WTC11 (cell line): ENCODE data around the gene TMTC2.

ENCODE experiments used
- AR ChIP-seq: fragments of 250-450 bp; sonication (Bioruptor Pico); IDR thresholded peaks from 2 replicates; pipeline ENCODE4 v1.9.0; 2021; ENCODE audit warnings: mild to moderate bottlenecking
- ATF6 ChIP-seq: sonication (generic); formaldehyde crosslinking; IDR thresholded peaks from 2 replicates; pipeline ENCODE4 v1.8.1; 2023; ENCODE audit warnings: mild to moderate bottlenecking, missing genetic modification reagents
- CTCF ChIP-seq: fragments of 200-600 bp; IDR thresholded peaks from 2 replicates; pipeline ENCODE4 v1.8.0; 2022; ENCODE audit warnings: antibody characterized with exemption
- ESRRA ChIP-seq: sonication (generic); formaldehyde crosslinking; IDR thresholded peaks from 2 replicates; pipeline ENCODE4 v1.8.1; 2022; ENCODE audit warnings: mild to moderate bottlenecking, missing genetic modification reagents, borderline replicate concordance
- FOXJ3 ChIP-seq: sonication (generic); formaldehyde crosslinking; IDR thresholded peaks from 2 replicates; pipeline ENCODE4 v1.9.0; 2021; ENCODE audit warnings: missing genetic modification reagents, mild to moderate bottlenecking, borderline replicate concordance
- FOXP1 ChIP-seq: sonication (generic); formaldehyde crosslinking; IDR thresholded peaks from 2 replicates; pipeline ENCODE4 v1.8.0; 2022; ENCODE audit warnings: missing genetic modification reagents, mild to moderate bottlenecking, moderate library complexity, borderline replicate concordance
- NFYB ChIP-seq: sonication (generic); formaldehyde crosslinking; conservative IDR thresholded peaks from 2 replicates; pipeline ENCODE4 v1.8.0; 2022; ENCODE audit warnings: low read depth, missing genetic modification reagents
- NR3C1 ChIP-seq: sonication (generic); formaldehyde crosslinking; conservative IDR thresholded peaks from 2 replicates; pipeline ENCODE4 v1.8.1; 2023; ENCODE audit warnings: low read depth, mild to moderate bottlenecking, missing genetic modification reagents
- PRDM15 ChIP-seq: sonication (generic); formaldehyde crosslinking; IDR thresholded peaks from 2 replicates; pipeline ENCODE4 v1.8.0; 2022; ENCODE audit warnings: missing genetic modification reagents
- SMAD4 ChIP-seq: sonication (generic); formaldehyde crosslinking; IDR thresholded peaks from 2 replicates; pipeline ENCODE4 v1.8.0; 2022; ENCODE audit warnings: mild to moderate bottlenecking, missing genetic modification reagents
- SP1 ChIP-seq: sonication (generic); formaldehyde crosslinking; conservative IDR thresholded peaks from 2 replicates; pipeline ENCODE4 v1.8.1; 2022; ENCODE audit warnings: missing genetic modification reagents
- TEAD1 ChIP-seq: sonication (generic); formaldehyde crosslinking; IDR thresholded peaks from 2 replicates; pipeline ENCODE4 v1.8.0; 2022; ENCODE audit warnings: mild to moderate bottlenecking, missing genetic modification reagents
- USF1 ChIP-seq: sonication (generic); formaldehyde crosslinking; IDR thresholded peaks from 2 replicates; pipeline ENCODE4 v1.8.0; 2022; ENCODE audit warnings: mild to moderate bottlenecking, missing genetic modification reagents
- ZNF281 ChIP-seq: sonication (generic); formaldehyde crosslinking; IDR thresholded peaks from 2 replicates; pipeline ENCODE4 v1.8.0; 2023; ENCODE audit warnings: mild to moderate bottlenecking, missing genetic modification reagents

GRCh38 chr12:82774666-82775065, 88.0 kb downstream of the TMTC2 start:
- TF ChIP-seq AR (CRISPR knock-in tag) (no peak), USF1 (CRISPR knock-in tag) (no peak), FOXJ3 (CRISPR knock-in tag) (no peak), ESRRA (CRISPR knock-in tag) (no peak), CTCF (no peak), NR3C1 (CRISPR knock-in tag) (no peak), ATF6 (CRISPR knock-in tag) (no peak), NFYB (CRISPR knock-in tag) (no peak), PRDM15 (CRISPR knock-in tag) (no peak), TEAD1 (CRISPR knock-in tag) (no peak), ZNF281 (CRISPR knock-in tag) (no peak), FOXP1 (CRISPR knock-in tag) (no peak), SP1 (CRISPR knock-in tag) (no peak), SMAD4 (CRISPR knock-in tag) (no peak)
